KBM-7 (cell line): ENCODE measurements around the gene MFSD2B.
"Not testable (repeated sequence)": the region's sequence is repeated elsewhere in the genome, so short reads cannot be mapped to it uniquely, and the experiment has no call there.

ENCODE experiments used
- DNase-seq: peaks from one replicate; pipeline ENCODE4 v3.0.0-alpha.2; 2015
- in situ Hi-C: fragments of 300-500 bp; cut with MboI; formaldehyde crosslinking; loops from 2 replicates; pipeline ENCODE4 v1.14.3; 2020; ENCODE audit warnings: low sequenced_read_pairs, low pct_unique_long_range_greater_than_20kb, mixed read lengths

MFSD2B gene

DNA sequence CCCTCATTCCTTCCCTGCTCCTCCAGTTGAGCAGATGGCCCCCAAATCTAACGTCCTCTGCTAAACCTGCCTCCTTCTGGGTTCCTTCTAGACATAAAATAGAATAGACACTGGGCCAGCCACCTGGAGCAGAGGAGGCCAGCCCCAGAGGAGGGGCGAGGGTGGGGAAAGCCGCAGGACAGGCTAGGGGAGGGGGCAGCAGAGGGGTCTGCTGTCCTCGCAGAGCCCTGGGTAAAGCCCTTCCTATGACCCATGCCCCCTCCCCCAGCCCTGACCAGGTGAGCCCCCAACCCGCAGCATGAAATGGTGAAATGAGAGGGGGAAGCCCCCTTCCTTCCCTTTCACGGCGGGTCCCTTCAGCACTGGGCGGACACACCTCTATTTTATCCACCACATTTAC lies 7.8 kb downstream of the MFSD2B start:
- DNase-seq: no peak
- in situ Hi-C loops: no loop called here

DNA sequence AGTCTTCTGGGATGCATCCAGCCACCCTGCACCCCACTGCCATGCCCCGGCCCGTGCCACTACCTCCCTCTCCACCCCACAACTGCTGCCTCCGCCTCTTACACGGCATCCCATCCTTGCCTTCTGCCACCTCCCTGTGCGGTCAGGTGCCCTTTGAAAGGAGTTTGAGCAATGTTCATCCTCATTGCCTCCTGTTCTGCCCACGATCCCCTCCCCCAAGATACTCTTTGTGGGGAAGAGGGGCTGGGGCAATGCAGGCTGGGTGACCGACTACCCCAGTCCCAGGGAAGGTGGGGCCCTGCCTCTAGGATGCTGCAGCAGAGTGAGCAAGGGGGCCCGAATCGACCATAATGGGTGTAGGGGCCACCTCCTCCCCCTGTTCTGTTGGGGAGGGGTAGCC lies 8.4 kb downstream of the MFSD2B start:
- in situ Hi-C loops: no loop called here
- DNase-seq: no peak

DNA sequence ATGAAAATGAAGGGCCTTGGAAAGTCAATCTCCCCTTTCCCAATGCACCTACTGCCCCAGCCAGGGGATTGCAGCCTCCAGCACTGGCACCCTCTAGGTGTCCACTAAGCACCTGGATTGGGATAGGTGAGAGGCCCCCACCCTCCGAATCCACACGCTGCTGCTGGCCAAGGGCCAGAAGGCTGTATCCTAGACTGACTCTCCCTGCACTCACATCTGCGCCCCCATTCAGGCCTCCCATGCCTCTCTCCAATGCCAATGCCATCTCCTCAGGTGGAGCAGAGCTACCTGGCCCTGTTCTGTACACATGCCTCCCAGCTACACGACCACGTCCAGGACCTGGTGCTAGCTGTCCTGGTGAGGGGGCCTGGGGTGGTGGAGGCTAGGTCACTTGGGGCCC lies 9.8 kb downstream of the MFSD2B start:
- in situ Hi-C loops: no loop called here
- DNase-seq: no peak

DNA sequence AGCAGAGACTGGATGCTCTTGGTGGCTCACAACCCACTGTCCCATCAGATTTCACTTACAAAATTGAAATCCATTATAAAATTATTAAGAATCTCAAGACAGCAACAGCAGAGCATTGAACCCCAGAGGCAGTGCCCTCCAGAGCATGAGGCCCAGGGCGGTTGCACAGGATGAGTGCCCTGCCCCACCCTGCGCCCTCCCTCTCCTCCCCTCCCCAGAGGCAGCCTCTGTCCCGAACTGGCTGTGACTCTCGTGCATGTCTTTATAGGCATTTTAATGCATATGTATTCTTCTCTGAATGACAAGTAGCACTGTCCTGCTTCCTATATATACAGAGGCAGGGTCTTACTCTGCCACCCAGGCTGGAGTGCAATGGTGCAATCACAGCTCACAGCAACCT lies 10.4 kb downstream of the MFSD2B start:
- in situ Hi-C loops: no loop called here
- DNase-seq: no peak

DNA sequence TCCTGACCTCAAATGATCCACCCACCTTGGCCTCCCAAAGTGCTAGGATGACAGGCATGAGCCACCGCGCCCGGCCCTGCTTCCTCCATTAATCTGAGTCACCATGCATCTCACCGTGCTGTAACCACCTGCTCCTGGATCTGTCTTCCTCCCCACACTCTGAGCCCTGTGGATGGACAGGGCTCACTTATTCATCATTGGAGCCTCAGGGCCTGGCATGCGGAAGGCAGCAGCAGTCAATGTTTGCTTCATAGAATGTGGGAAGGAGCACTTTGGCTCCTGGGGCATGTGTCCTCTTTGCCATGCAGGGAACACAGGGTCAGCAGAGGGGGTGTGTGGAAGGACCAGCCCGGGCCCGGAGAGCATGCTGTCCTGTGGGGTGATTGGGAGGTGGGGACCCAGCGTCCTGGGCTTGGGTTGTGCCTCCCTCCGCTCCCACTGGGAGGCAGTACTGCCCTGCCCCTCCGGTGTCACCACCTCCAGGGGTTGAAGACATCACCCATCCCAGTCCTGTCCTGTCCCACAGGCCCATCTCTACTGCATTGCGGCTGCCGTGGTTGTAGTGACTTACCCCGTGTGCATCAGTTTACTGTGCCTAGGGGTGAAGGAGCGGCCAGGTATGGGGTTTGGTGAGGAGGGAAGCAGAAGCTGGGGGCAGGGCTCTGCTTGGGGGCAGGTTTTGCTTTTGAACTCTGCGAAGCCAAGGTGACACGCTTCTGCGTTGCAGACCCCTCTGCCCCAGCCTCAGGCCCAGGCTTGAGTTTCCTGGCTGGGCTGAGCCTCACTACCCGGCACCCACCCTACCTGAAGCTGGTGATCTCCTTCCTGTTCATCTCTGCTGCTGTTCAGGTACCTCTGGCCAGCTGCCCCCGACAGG lies 11.5 kb downstream of the MFSD2B start:
- in situ Hi-C loops: no loop called here

DNA sequence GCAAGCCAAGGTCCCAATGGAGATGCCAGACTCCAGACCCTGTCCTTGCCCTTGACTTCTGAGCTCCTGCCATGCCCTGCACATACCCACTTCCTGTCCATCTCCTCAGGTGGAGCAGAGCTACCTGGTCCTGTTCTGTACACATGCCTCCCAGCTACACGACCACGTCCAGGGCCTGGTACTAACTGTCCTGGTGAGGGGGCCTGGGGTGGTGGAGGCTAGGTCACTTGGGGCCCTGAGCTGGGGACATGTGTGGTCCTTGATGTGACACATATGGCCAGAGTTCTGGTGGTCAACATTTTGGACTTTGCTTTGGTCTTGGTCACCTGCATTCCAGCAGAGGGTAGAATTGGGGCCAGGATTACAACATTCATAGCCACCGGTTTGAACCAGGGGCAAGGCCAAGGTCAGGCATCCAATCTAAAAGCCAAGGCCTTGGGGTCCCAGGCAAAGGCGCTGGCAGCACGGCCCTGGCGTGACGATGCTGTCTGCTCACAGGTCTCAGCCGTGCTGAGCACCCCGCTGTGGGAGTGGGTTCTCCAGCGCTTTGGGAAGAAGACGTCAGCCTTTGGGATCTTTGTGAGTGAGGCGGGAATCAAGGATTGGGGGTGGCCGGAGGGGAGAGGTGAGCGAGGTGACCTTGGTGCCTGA lies 12.6 kb downstream of the MFSD2B start:
- in situ Hi-C loops: no loop called here
- DNase-seq: no peak

More for the DNA sequence above, 11.5 kb downstream of the MFSD2B start:
- peak; percentile 52 for DNase-seq

DNA sequence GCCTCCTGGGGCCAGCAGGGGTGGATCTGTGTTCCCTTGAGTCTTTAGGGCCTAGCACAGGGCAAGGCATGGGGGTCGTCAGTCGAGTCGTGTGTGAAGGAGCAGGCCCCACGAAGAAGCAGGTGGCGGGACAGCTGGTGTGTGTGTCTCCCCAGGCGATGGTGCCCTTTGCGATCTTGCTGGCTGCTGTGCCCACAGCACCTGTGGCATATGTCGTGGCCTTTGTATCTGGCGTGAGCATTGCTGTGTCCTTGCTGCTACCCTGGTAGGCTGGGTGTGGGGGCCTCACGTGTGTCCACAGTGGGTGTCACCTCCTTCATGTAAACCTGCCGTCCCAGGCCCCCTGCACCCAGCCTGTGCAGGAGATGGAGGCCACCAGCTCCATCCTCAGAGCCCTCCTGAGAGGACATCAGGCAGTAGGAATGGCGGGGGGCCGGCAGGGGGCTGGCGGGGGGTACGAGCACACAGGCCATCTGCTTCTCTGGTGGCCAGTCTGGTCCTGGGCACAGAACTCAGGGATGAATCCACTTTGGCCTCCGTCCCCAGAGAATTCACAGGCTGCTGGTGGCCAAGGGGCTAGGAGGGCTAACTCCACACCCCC lies 13.2 kb downstream of the MFSD2B start:
- in situ Hi-C loops: no loop called here
- no peak for DNase-seq

DNA sequence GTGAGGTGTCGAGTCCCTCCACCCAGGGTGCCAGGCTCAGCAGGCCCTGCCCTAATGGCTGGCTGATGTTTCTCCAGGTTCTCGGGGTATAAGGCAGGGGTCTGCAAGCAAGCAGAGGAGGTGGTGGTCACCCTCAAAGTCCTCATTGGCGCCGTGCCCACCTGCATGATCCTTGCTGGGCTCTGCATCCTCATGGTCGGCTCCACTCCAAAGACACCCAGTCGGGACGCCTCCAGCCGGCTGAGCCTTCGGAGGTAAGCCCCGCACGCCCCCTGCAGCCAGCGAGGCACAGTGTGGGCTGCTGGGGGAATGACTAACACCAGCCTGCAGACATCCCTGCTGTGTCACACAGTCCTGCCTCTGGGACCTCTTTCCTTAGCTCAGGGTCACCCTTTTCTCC lies 14.1 kb downstream of the MFSD2B start:
- no peak for DNase-seq
- in situ Hi-C loops: no loop called here

DNA sequence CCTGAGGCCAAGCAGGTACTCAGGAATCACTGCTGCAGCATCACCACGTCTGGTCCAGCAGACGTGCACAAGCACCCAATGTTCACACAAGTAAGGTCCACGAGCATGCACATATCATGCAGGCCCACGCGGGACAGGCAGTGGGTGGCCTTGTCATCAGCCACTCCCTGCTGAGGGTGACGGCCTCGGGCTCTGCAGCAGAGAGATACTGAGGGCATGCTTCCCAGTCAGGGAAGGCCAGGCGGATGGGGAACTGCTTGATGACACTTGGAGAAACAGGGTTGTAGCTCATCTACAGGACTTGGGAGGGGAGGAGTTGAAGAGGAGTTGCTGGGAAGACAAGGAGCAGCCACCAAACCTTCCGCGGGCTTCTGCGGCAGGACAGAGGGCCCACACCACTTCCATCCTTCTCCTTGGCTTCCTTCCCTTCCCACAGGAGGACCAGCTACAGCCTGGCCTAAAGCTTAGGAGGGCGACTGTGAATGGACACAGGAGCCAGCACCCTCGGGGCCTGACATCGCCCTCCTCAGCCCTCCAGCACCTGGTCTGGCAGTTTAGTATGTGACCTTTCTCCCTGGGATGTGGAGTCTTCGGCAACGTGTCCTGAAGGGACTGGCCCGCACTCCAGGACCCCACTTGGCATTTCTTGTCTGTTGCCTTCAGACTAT lies 15.2 kb downstream of the MFSD2B start:
- in situ Hi-C loops: no loop called here
- DNase-seq: no peak

DNA sequence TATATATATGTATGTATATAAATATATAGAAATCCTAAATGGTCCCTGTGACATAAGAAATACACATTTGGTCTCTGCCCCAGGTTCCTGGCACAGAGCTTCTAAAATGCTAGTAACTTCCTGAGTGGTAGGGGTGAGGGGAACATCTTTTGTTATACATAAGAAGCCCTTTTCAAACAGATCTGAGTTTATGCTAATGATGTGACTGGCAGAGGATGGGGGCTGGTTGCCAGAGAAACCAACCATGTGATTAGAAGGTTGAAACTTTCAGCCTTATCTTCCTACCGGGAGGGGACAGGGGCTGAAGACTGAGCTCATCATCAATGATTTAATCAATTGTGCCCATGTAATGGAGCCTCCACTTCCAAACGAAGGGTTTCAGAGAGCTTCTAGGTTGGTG lies 16.3 kb downstream of the MFSD2B start:
- DNase-seq: no peak
- in situ Hi-C loops: no loop called here

DNA sequence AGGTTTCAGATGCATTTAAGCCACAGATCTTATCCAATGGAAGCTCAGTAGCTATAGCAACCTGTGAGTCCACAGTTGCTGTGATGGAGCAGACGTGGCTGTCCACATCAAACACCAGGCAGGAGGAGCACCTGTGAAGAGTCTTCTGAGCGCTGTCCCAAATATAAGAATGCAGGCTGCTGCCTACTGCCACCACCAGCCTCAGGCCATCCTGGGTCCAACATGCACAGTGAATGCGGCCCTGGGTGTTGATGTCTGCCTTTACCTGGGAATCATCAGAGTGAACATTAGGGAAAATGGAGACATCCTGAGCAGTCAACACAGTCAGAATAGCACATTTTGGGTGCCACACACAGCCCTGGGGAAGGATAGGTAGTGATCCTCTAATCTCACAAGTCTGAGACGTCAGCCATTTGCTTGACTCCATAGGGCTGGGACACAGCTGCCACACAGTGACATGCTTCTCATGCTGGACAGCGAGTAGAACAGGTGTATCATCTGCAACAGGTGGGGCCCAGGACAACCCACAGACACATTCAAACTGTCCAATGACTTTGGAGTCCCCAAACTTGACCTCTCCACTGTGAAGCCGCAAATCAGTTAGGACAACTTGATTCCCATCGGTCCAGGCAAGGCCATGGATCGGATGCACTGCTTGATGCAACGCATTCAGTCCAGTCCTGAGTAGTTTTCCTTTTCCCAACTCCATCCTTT lies 29.1 kb downstream of the MFSD2B start:
- DNase-seq: no peak
- in situ Hi-C loops: no loop called here

DNA sequence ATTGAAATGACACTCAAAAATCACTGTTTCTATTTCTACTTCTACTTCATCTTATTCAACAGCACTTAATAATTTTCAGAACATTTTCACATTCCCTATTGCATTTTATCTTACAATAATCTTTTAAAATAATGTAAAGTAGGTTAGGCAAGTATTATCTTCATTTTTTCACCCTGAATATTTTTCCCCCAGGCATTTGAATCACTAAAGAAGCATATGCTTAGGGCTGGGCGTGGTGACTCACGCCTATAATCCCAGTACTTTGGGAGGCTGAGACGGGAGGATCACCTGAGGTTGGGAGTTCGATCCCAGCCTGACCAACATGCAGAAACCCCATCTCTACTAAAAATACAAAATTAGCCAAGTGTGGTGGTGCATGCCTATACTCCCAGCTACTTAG lies 30.6 kb downstream of the MFSD2B start:
- in situ Hi-C loops: no loop called here
- DNase-seq: no peak

DNA sequence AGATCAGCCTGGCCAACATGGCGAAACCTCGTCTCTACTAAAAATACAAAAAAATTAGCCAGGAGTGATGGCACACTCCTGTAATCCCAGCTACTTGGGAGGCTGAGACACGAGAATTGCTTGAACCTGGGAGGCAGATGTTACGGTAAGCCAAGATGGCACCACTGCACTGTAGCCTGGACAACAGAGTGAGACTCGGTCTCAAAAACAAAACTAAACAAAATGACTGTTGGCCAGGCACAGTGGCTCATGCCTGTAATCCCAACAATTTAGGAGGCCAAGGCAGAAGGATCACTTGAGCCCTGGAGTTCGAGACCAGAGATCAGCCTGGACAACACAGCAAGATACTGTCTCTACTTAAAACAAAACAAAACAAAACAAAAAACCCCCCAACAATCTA lies 33.2 kb downstream of the MFSD2B start:
- DNase-seq, in situ Hi-C loops: not testable (repeated sequence)

DNA sequence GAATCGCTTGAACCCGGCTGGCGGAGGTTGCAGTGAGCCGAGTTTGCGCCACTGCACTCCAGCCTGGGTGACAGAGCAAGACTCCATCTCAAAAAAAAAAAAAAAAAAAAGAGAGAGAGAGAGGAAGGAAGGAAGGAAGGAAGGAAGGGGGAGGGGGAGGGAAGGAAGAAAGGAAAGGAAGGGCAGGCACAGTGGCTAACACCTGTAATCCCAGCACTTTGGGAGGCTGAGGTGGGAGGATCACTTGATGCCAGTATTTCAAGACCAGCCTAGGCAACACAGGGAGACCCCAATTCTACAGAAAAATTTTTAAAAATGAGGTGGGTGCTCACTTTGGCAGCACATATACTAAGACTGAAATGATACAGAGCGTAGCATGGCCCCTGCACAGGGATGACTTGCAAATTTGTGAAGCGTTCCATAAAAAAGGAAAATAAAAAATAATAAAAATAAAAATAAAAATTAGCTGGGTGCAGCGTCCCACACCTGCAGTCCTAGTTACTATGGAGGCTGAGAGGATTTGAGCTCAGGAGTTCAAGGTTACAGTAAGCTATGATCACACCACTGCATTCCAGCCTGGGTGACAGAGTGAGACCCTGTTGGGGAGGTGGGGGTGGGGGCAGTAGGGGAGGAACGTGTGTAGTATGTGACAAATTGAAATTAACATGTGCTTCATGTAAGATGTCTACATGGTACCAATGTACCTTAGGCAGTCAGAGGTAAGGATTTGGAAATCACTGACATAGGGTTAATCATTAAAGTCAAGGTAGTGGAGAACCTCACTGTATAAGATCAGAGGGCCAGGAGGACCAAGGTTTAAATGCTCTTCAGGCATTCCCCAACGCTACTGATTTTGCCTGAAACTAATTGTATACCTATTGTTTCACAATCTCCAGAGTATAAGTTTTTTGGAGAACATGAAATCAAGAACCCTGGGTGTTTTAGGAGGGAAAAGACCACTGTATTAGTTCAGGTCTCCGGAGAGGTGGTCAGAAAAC lies 35.9 kb downstream of the MFSD2B start:
- in situ Hi-C loops: no loop called here

DNA sequence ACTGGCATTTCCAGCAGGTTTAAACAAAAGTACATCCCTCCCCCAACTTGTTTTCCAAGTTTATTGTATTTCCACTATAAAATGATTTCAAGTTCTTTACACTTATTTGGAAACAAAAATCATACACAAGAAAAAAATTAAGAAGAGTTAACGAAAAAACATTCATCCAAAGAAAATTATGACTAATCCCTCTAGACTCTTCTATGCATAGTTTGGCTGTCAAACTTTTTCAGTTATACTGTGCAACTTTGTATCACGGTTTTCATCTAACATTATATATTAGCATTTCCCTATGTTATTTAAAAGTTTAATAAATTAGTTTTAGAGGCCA lies 36.7 kb downstream of the MFSD2B start:
- in situ Hi-C loops: no loop called here
- DNase-seq: no peak

More for the DNA sequence above, 35.9 kb downstream of the MFSD2B start:
- no peak for DNase-seq

DNA sequence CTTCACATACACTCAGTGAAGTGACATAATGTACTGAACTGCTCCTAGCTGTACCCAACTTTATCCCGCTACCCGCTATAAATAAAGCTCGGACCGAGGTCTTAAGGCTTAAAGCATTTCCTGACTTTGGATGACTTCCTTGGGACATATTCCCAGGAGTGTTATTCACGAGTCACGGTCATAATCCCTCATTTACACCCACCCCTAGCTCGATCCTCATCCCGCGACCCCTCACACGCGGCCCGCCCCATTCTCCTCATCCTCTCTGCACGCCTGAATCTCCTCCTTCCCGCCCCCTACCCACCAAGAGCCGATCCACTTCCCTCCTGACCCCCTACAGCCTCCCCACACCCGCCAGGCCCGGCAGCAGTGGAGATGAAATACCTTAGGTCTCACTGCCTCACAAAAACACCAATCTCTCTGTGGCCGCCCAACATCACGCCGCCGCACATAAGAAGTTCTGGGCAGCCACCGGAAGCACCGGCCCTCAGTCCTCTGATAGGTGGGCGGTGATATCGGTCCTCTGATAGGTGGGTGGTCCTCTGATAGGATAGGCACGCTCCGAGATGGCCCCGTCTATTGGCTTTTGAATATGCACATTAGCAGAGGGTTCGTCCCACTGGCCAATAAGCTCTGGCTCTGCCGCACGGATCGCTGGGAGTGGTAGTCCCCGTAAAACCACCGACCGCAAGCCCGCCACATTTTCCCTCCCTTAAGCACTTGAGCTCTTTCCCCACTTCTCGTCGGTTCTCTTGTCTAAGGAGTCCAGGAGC lies 37.2 kb downstream of the MFSD2B start, which contains the start of gene WDCP:
TSS of gene WDCP (minus strand) at position 462 of the 773 bp plus-strand sequence. CDS start 7,897 bp downstream, outside the sequence.
- in situ Hi-C loops: no loop called here
- DNase-seq: peak; percentile 99

DNA sequence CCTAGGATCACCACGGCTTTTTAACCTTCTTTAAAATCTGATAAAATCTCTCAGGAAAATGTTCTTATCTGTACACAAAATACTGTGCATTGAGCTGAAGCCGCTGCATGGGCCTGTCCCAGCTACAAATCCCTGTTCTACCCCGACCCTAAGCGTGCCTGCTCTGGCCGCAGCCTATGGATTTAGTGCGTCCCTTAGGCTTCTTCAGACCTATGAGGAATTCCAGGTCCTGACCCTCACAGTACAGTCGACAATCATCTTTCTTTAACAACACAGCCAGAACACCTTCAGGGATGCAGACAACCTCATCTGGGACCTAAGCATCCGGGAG lies 37.8 kb downstream of the MFSD2B start:
- in situ Hi-C loops: no loop called here
- no peak for DNase-seq
